GM08714 (cell line): ENCODE measurements around the gene FIBP.
A peak's percentile ranks its signal among the peaks of the same experiment; 100 is the strongest.

Experiments used
- H3K4me3 ChIP-seq: fragments of 200-500 bp; sonication (Bioruptor generic); 2 replicates; pipeline ENCODE4 v1.5.1; 2014; ENCODE audit warnings: mild to moderate bottlenecking, low read length, inconsistent platforms
- ZNF274 ChIP-seq: IDR thresholded peaks from 2 replicates; pipeline ENCODE4 v1.6.1; 2012; ENCODE audit warnings: mild to moderate bottlenecking, low read depth, low read length

Gene FIBP

GRCh38 chr11:65872586-65873317 lies 15.5 kb downstream of the FIBP start, which contains the start of gene EFEMP2:
EFEMP2 (minus strand) TSS chr11:65872800; CDS start chr11:65872354, 446 bp downstream.
- H3K4me3 ChIP-seq: peak within 1 kb of the TSS; percentile 39; the same call in 1 of the 2 replicates
- no peak for TF ChIP-seq ZNF274

DNA sequence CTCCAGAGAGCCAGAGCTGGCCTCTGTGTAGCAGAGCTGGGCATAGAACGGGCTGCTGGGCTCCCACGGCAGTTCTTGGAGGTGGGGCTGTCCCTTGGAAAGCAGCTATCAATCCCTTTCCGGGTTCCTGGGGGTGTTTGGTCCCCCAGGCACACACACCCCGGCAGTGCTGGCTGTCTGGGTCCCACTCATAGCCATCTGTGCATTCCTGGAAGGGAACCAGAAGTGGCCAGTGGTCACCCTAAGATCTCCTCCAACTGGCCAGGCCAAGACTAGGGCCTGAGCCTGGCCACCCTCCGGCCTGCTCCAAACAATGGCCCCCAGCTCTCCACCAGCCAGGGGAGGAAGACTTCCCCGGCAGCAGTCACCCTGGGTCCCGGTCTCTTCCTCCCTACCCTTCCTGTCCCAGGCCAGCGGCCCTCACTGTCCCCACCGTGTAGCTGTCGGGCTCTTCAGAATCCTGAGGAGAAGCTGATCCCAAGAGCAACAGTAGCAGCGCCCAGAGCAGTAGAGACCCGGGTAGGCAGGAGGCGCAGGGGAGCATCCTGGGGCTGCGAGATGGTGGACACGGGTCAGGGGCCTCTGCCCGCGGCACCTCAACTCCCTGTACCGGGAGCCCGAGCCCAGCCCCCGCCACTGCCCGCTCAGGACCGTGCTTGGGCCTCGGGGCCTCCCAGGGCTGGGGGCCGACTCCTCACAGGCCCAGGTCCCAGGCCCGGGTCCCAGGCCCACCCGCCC lies 16.3 kb downstream of the FIBP start:
- no peak for TF ChIP-seq ZNF274
- H3K4me3 ChIP-seq: no peak overlapping the region

DNA sequence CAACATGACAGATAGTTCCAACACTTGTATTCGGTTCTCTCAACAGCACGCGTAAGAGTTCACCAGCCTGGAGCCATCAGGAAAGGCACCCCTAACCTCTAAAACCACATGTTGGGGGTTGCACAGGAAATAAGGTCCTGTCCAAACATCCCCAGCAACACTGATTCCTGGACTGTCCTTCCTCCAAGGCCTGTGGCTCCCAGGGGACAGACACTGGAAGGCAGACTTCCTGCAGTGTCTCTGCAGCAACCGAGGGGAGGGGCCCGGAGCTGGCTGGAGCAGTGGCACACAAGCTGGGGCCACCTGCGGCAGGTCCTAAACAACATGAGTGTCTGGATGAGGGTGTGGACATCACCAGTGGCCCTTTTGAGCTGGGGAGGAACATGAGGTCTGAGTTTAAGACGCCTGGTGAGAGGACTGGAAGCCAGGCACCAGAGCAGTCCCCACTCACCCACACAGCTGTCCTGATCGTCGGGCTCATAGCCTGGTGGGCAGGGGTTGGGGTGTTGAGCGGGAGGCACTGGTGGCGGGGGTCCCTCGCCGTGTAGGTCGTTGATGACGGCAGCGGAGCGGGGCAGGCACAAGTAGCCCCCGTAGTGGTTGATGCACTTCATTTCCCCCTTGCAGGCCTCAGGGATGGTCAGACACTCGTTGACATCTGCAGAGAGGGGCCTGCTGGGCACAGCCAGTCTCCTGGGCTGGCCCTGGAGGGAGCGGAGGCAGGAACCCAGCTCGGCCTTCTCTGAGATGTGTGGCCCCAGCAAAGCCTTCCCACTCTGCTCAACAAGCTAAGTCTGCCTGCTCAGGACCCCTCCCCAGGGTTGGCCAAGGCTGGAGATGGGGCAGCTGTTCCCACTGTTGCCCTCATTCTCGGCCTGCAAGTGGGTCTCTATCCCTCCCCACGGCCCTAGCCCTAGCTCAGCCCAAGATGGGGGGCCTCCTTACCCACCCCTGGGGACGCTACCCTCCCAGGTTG lies 17.3 kb downstream of the FIBP start:
- TF ChIP-seq ZNF274: no peak
- H3K4me3 ChIP-seq: no peak overlapping the region

- H3K4me3 ChIP-seq: no peak overlapping the region
- TF ChIP-seq ZNF274: no peak
These were observed 18.0 kb downstream of the FIBP start for GRCh38 chr11:65870307-65870658.

DNA sequence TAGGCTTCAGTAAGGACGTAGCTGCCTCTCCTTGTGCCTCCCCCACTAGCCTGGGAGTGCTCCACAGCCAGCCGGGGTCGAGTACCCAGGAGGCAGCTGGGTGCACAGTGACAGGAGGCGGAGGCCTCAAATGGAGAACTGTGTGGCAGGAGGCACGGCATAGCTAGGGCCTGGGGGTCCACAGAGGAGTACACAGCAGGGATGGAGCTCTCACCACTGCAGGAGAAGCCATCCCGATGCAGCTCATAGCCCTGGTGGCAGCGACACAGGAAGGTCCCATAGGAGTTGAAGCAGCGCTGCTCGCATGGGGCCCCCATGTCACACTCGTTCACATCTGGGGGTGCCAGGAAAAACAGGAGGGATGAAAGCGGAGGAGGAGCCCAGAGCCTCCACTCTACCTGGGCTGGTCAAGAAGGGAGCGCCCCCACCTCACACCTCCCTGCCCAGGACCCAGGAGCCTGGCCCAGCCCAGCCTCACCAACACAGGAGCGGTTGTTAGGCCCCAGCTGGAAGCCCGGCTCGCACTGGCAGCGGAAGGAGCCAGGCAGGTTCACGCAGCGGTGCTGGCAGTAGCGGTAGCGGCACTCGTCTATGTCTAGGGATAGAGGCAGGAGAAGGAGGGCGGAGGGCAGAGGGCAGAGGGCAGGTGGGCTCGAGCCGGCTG lies 18.5 kb downstream of the FIBP start:
- TF ChIP-seq ZNF274: no peak
- H3K4me3 ChIP-seq: no peak overlapping the region

GRCh38 chr11:65868907-65869306 lies 19.4 kb downstream of the FIBP start:
- TF ChIP-seq ZNF274: no peak
- no peak overlapping the region for H3K4me3 ChIP-seq

GRCh38 chr11:65868076-65868667 lies 20.1 kb downstream of the FIBP start:
- TF ChIP-seq ZNF274: no peak
- no peak overlapping the region for H3K4me3 ChIP-seq

DNA sequence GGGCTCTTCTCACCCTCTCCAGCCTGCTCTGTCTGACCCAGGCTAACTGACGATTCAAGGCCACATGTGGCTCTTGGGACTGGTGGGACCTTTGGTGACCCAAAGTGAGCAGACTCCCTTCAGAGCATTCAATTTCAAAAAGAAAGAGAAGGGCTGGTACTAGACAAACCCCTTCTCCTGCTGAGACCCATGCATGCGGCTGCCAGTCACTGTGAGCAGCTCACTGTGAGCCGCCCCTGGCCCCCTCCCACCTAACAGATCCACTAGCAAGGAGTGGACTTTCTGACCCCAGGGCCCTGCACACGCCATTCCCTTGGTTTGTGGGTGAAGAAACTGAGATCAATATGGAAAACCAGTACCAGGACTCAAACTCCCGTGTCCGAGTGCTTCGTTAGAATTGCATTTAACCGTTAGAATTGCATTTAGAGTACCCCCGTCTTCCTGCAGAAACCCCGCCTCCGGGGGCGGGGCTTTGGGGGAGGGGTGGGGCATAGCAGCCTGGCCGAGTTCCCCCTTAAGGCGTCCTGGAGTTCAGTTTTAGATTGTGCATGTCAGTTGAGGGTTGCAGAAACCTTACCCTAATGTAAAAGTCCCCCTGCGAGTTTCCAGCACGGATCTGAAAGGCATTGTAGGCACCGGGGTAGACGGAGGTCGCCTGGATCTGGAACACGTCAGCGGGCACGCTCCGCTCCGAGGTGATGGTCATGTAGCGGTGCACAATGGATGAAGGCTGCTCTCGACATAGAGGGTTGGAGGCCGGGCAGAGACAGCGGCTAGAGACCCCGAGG lies 20.8 kb downstream of the FIBP start:
- no peak for TF ChIP-seq ZNF274
- H3K4me3 ChIP-seq: no peak overlapping the region

DNA sequence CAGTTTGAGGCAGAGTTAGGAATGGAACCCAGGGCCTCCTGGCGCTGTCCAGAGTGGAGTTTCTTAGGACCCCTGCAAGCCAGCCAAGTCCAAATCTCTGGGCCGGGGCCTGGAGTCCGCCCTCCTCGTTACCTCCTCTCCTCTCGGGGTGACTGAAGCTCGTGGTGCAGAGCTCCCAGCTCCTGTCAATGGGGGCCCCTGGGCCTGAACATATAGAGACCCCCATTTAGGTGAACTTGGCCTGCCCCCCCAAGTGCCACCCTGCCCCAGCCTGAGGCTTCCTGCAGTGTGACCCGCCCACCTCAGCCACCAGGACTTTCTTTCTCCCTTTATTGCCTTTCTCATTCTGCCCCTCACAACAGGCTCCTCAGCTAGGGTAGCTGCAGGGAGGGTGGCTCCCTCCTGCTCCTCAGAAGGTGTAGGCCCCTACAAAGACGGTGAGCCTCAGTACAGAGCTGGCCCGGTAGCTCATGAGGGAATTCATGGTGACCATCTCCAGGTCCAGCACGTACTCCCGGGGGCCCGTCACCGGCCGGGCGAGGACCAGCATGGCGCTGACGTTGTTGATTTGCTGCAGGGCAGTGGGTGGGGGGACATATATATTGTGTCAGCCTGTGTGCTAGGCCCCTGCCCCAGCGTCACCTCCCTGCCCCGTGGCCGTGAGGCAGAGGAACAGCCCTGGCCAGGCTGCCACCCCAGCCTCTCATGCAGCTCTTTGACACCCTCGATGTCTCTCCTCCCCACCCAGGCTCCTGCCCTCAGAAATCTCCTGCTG lies 21.6 kb downstream of the FIBP start:
- no peak overlapping the region for H3K4me3 ChIP-seq
- TF ChIP-seq ZNF274: no peak

- no peak for TF ChIP-seq ZNF274
- H3K4me3 ChIP-seq: no peak overlapping the region
These were observed 22.6 kb downstream of the FIBP start for GRCh38 chr11:65865550-65866172.

GRCh38 chr11:65864706-65865471 lies 23.4 kb downstream of the FIBP start:
- H3K4me3 ChIP-seq: no peak overlapping the region
- TF ChIP-seq ZNF274: no peak
